GM18858 (cell line): Measurements from ENCODE around the gene ACTC1.

ENCODE experiments used
- ATAC-seq: cut with Tn5 transposase; IDR thresholded peaks from one replicate; pipeline ENCODE4 v1.9.1; 2021; ENCODE audit not compliant: unreplicated experiment

The ACTC1 gene

DNA sequence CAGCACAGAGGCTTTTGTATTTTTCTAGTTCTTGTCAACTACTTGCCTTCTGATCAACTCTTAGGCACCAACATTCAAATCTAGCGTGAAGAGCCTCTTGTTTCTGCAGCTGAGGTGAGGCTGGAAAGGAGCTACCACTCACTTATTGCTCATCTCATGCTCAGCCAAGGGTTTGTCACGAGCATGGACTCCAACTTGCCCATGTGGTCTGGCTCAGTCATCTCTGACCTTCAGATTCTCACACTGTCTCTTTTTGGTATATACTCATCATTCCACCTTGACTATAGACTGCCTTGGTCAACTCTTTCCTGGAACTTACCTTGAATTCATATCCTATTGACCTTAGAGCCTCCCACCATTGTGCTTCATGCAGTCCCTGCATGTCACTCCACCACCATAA lies 35.4 kb downstream of the ACTC1 start:
- ATAC-seq: no peak

GRCh38 chr15:34759347-34759746 lies 36.0 kb downstream of the ACTC1 start:
- ATAC-seq: no peak

DNA sequence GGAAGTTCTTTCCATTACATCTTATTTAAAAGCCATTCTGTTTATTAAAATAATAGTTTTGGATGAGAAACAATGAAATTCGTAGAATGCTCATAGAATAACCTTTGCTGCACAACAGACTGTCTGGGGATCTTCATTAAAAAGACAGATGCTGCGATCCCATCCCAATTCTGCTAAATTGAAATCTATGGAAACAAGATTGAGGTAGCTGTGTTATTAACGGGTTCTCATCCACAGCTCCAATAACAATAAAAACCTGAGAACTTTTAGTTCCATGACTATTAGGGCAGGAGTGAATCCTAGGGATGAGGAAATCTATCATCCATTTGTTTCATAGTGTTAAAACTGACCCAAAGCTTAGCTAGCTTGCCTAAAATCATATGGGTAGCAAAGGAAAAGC lies 38.1 kb downstream of the ACTC1 start:
- no peak for ATAC-seq

DNA sequence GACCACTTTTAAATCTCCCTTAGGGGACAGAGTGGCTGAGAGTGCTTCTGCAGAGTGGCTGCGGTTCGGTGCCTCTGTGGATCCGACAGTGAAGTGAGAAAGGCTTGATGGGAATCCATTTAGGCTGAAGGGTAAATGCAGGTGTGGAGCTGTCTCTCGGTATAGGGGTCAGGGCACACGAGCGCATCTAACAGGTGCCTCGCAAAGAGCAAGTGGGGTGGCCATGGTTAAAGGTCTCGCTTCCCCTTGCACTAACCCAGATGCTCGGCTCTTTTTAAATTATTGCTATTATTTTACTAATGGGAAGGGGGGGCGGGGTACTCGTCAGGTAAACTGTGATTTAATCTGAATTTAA lies 40.0 kb downstream of the ACTC1 start:
- no peak for ATAC-seq

DNA sequence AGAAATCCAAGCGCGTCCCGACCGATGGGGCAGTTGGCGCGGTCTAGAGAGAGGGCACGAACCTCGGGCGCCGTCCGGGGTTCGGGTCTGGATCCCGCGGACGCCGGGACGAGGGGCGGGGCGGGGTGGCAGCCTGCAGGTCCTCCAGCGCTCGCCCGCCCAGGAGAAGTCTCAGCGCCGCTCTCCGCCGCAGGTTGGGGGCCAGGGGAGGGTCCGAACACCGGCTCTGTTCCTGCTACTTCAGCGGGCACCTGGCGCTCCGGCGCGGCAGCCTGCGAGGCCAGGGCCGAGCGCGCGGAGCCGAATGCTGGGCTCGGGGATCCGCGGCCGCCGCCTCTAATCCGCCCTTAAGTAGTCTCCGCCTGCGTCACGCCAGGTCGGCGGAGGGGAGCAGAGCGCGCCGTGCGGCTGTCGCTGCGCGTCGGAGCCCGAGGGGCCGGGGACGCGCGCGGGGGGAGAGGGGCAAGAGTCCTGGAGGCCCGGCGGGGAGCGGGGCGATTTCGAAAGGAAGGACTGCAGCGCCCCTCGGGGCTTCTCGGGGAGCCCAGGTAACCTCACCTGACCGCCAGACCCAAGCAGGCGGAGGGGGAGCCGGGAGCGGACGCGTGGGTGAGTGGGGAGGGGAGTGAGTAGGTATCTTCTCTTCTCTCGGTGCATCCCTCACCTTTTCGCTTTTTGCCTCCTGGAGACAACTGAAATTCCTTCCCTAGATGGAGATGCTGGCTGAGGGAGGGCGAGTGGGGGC lies 40.5 kb downstream of the ACTC1 start, which contains the start of gene GJD2:
Gene GJD2, minus strand, starts transcription at position 325 of the 745 bp plus-strand sequence. CDS start 510 bp downstream, outside the sequence.
- ATAC-seq: no peak

- no peak for ATAC-seq
Observed at GRCh38 chr15:34754171-34754601, 41.2 kb downstream of the ACTC1 start.

DNA sequence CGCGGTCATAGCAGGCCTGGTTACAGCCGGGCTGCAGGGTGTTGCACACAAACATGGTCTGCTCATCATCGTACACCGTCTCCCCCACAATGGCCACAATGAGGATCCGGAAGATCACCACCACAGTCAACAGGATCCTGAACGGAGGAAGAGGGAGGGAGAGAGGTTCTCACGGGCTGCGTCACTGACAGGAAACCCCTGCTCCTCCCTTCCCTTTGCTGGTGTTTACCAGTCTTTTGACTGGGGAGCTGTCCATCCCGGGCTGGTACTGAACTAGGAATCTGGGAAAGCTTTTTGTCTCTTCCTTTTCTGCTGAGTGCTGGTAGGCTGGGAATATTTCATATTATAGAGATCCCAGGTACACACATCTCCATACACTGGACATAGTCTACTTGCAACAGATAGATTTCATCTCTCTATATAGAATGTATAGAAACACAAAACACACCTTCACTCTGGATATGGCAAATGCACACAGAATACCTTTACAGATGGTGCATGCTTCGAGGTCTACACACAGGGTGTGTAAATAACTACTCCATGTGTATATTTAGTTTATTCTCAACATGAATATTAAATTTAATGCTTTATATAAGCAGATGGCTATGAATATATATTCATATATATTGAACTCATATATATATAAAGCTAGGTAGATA lies 42.0 kb downstream of the ACTC1 start:
- ATAC-seq: no peak

DNA sequence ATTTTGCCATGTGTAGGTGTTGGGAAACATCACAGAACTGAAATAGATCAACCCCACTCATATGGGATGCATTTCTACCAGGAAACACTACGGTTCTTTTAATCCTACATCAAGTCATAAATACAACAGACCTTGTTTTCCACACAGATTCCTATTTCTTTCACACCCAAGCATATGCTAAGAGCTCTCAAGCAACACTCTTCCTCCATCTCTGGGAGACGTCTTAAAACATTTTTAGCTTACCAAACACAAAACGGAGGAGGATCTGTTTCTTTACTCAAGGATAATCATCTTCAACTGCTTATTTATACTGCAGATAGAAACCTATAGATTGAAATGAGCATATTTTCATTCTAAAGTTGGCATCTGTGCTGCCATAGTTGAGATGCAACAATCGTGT lies 45.7 kb downstream of the ACTC1 start:
- no peak for ATAC-seq
